ENCODE data around the gene CABP2.
"Not testable (repeated sequence)": the region's sequence is repeated elsewhere in the genome, so short reads cannot be mapped to it uniquely, and the experiment has no call there.

Gene CABP2

GRCh38 chr11:67538306-67538705, 15.1 kb upstream of the CABP2 start:
- DNase-seq = peak; percentile 14

DNA sequence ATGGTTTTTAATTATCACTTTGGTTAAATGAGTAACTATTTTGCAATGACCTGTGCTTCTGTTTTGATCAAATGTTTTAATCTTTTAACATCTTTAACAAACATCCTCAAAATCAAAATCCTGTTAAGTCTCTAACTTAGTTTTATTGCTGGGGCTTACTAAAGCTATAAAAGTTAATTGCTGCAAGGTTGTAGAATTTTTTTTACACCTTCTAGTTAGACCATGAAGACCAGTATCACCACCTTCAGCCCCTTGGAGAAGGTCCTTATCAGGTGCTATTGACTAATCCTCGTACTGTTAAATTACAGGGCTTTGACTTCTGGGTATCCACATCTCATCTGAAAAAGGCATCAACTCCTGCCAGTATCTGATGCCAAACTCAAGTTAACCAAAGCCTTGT, 12.3 kb upstream of the CABP2 start:
- no peak for DNase-seq

- peak; percentile 10 for DNase-seq
Measured at GRCh38 chr11:67534070-67534679, 10.9 kb upstream of the CABP2 start.

GRCh38 chr11:67532889-67533288, 9.6 kb upstream of the CABP2 start:
- no peak for DNase-seq

DNA sequence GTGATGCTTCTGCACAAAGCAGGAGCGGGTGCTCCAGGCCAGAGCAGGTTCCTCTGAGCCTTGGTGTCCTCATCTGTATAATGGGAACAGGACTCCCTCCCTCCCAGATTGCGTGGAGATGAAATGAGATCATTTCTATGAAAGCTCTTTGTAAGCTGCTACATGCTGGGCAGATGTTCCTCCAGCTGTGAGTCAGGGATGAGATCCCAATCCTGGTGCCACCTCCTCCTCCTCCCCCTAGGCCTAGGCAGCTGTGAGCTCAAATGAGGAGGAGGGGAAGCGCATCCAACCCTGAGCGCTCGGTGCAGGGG, 7.0 kb upstream of the CABP2 start:
- DNase-seq = no peak

DNA sequence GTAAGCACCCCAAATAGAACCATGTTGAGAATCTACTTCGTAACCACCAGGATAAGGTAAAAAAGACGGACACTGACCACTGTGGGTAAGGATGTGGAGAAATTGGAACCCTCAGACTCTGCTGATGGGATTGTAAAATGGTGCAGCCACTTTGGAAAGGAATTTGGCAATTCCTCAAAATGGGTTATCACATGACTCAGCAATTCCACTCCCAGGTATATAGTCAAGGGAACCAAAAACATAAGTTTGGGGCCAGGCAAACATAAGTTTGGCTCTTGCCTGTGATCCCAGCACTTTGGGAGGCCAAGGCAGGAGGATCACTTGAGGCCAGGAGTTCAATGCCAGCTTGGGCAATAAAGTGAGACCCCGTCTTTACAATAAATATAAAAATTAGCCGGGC, 5.1 kb upstream of the CABP2 start:
- no peak for DNase-seq

- no peak for DNase-seq
Measured at GRCh38 chr11:67525275-67525976, 2.2 kb upstream of the CABP2 start.

DNA sequence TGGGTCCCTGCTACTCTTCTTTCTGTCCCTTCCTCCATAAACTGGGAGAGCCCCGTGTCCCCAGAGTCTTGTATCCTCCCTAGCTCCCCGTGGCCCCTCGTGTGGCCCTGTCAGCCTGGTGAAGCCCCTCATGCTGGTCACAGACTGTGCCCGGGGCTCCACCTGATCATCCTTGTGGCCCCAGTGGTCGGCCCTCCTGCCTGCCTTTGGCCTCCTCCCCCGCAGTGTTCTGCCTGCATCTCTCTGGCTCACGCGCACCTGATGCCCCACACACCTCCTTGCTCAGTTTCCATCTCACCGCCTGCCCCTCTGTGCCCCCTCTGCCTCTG, 1.2 kb upstream of the CABP2 start:
- DNase-seq = no peak

GRCh38 chr11:67523556-67524479, 572 bp upstream of the CABP2 start:
- no peak for DNase-seq

- no peak for DNase-seq
Measured at GRCh38 chr11:67522338-67522737, 908 bp downstream of the CABP2 start.

GRCh38 chr11:67521924-67522323, 1.3 kb downstream of the CABP2 start:
- DNase-seq = no peak

GRCh38 chr11:67520856-67521824, 2.1 kb downstream of the CABP2 start:
- DNase-seq = no peak

GRCh38 chr11:67519726-67520125, 3.5 kb downstream of the CABP2 start:
- DNase-seq = no peak

DNA sequence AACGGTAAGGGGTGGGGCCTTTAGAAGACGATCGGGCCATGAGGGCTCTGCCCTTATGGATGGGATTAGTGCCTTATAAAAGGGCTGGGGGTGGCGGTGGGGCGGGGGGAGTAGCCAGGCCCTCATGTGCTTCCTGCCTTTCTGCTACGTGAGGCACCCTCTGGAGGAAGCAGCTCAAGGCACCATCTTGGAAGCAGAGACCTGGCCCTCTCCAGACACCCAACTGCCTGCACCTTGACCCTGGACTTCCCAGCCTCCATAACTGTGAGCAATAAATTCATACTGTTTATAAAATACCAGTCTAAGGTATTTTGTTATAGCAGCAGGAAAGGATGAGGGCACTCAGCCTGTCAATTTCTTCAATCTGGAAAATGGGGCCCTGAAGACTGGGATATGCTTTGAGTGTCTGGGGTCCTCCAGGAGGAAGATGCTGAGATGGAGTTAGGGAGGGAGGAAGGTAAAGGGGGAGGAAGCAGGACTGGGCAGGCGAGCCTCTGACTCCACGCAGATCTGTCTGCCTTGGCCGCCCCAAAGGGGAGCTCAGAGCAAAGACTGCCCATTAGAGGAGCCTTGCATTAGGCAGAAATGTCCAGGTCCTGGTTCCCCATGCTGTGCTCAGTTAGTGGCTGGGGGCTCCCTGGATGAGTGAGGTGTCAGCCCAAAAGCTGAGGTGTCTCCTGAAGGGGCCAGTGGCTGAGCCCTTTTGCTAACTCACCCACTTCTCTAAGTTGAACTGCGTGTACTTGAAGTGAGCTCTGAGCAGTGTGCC, 5.3 kb downstream of the CABP2 start:
- DNase-seq = no peak

DNA sequence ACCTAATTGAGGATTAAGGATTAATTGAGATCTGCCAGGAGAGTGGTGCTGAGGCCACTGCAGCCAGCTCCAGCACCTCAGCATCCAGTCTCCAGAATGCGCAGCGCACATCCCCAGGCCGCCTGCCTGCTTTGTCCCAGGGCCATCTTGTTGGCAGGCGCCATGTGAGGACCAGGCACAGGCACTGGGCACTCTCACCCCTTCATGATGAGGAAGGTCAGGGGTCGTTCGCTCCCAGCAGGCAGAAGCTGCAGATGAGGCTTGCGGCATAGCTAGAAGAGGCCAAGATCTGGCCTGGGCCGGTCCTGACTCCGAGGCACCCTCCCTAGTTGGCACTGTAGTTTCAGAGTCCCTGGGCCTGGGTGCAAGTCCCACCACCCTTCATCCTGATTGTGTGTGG, 6.4 kb downstream of the CABP2 start:
- DNase-seq = no peak

DNA sequence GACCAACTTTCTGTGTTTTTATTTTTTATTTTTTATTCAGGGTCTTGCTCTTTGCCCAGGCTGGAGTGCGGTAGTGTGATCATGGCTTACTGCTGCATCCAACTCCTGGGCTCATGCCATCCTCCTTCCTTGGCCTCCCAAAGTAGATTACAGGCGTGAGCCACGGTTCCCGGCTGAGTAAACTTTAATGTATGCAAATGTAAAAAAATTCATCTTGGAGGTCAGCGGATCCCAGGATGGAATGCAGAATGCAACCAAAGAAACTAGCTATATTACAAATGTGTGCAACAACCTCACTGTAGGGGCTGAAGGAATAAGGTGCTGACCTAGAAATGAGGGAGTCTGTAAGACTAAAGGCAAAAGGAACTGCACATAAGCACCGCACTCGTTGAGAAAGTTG, 9.1 kb downstream of the CABP2 start:
- no peak for DNase-seq

- not testable (repeated sequence) for DNase-seq
Measured at GRCh38 chr11:67511558-67511957, 11.7 kb downstream of the CABP2 start.

GRCh38 chr11:67510023-67510345, 13.3 kb downstream of the CABP2 start:
- no peak for DNase-seq

DNA sequence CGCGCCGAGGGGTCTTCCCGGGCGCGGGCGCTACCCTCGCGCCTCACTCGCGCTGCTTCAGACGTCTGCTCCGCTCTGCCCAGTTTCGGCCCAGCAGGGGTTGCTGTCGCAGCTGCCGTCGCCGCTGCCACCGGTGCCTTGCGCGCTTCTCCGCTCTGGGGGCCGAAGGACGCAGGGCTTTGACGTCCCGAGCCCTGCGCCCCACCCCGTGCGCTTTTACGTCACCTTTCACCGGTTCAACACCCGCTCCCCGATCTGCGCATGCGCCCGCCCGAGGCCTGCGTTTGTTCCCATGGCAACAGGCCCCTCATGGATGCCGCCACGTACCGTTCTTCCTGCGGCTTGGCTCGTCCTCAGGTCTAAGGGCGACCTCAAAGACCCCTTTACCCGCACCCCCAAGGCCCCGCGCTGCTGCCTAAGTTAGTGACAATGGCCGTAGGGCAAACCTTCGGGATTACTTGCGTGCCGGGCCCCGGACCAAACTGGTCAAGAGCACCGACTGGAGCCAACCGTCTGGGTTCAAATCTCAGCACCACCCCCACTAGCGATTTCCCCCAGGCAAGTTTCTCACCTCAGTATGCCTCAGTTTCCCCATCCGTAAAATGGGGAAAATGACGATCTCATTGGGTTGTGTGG, 14.6 kb downstream of the CABP2 start:
- DNase-seq = peak; percentile 96

- peak; percentile 100 for DNase-seq
Measured at GRCh38 chr11:67507864-67508485, 15.3 kb downstream of the CABP2 start, which contains the start of gene CDK2AP2. Gene CDK2AP2, minus strand, starts transcription at chr11:67508162. Its CDS starts 80 bp downstream, at chr11:67508082.

- DNase-seq = no peak
Measured at GRCh38 chr11:67507242-67507863, 15.9 kb downstream of the CABP2 start.
